ENCODE measurements around the gene IPO13.

IPO13 gene

GRCh38 chr1:44012404-44012803 lies 65.7 kb downstream of the IPO13 start:
- in situ Hi-C loops (cut with HindIII; ENCODE audit: low sequenced_read_pairs) = no loop called here
- no peak for TF ChIP-seq CTCF (IDR thresholded peaks at IDR 0.05; ENCODE audit: low read depth, low read length, missing control alignments)
- DNase-seq (ENCODE audit: low read depth) = no peak
- H3K4me3 ChIP-seq (ENCODE audit: low read depth, low read length) = no peak overlapping the region

GRCh38 chr1:44012941-44013609 lies 66.3 kb downstream of the IPO13 start:
- in situ Hi-C loops (cut with HindIII; ENCODE audit: low sequenced_read_pairs) = no loop called here
- DNase-seq (ENCODE audit: low read depth) = no peak
- H3K4me3 ChIP-seq (ENCODE audit: low read depth, low read length) = no peak overlapping the region
- no peak for TF ChIP-seq CTCF (IDR thresholded peaks at IDR 0.05; ENCODE audit: low read depth, low read length, missing control alignments)

GRCh38 chr1:44013949-44014348 lies 67.2 kb downstream of the IPO13 start:
- TF ChIP-seq CTCF (IDR thresholded peaks at IDR 0.05; ENCODE audit: low read depth, low read length, missing control alignments) = no peak
- no peak overlapping the region for H3K4me3 ChIP-seq (ENCODE audit: low read depth, low read length)
- no peak for DNase-seq (ENCODE audit: low read depth)
- in situ Hi-C loops (cut with HindIII; ENCODE audit: low sequenced_read_pairs) = no loop called here

GRCh38 chr1:44014365-44015104 lies 67.8 kb downstream of the IPO13 start:
- TF ChIP-seq CTCF (IDR thresholded peaks at IDR 0.05; ENCODE audit: low read depth, low read length, missing control alignments) = no peak
- in situ Hi-C loops (cut with HindIII; ENCODE audit: low sequenced_read_pairs) = no loop called here
- no peak overlapping the region for H3K4me3 ChIP-seq (ENCODE audit: low read depth, low read length)
- DNase-seq (ENCODE audit: low read depth) = no peak

- in situ Hi-C loops (cut with HindIII; ENCODE audit: low sequenced_read_pairs) = no loop called here
- H3K4me3 ChIP-seq (ENCODE audit: low read depth, low read length) = no peak overlapping the region
- no peak for TF ChIP-seq CTCF (IDR thresholded peaks at IDR 0.05; ENCODE audit: low read depth, low read length, missing control alignments)
- no peak for DNase-seq (ENCODE audit: low read depth)
Observed at GRCh38 chr1:44015206-44015605, 68.5 kb downstream of the IPO13 start.

DNA sequence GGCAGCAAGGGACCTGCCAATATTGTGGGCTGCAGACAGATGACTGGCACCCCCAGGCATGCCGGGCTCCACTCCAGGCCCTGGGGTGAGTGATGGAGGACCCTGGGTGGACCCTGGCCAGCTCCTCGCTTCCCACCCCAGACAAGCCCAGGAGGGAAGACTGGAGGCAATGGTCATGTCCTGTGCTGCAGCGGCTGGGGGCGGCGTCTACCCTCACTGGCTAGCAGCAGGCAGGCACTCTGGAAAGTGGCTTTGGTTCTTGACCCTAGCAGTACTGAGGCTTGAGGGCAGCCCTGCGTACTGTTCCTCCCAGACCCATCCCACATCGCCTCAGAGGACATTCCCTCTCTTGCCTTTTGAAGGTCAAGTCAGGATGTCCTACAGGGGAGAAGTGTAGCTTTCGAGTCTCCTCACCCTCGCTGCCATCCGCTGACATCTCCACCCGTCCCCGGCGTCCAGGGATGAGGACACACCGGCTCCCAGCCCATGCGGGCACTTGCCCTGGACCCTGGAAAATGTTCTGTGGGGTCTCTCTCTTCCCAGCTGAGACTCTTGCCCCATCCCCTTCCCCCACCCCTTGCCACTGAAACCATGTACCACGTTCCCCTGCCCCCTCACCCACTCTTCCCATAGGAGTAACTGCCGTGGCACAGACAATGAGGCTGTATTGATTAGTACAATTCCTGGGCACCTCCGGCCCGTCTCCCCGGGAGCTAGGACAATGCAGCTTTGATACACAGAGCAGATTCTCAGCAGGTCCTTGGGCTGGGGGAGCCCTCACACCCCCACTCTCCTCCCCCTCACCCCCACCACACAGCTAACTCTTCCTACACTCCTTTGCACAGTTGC lies 69.5 kb downstream of the IPO13 start:
- in situ Hi-C loops (cut with HindIII; ENCODE audit: low sequenced_read_pairs) = no loop called here
- H3K4me3 ChIP-seq (ENCODE audit: low read depth, low read length) = no peak overlapping the region
- no peak for TF ChIP-seq CTCF (IDR thresholded peaks at IDR 0.05; ENCODE audit: low read depth, low read length, missing control alignments)

More for the DNA sequence above, 69.5 kb downstream of the IPO13 start:
- no peak for DNase-seq (ENCODE audit: low read depth)

All from astrocyte of the cerebellum (primary cell).